Measurements from ENCODE around the gene CDK5R2. TPM values are rescaled to one million over a fixed set of nuclear protein-coding genes. Genes with fewer than 3 reads are reported as not detected.

Gene CDK5R2
- total RNA-seq, 1 experiment from 2014 or later = 1.3 TPM

DNA sequence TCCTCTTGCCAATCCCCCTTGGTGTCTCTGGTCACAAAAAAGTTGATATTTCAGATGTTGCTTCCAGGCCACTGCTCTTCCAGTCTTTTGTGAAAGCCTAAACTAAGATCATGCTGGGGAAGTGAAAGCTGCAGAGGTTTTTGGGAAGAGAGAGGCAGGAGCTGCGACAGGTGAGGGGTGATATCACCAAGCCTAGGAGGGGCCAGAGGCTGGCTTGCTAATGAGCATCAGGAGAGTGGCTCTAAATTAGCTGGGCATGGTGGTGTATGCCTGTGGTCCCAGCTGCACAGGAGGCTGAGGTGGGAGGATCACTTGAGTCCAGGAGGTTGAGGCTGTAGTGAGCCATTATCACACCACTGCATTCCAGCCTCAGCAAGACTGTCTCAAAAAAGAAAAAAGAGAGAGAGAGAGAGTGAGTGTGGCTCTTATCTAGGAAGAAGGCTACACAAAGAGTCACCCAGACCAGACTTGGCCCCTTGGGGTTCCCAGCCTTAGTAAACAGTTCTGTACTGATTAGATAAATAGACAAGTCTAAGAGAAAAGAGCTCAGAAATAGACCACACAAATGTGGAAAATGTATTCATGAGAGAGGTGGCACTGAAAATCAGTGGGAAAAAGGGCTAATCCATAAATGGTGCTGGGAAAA is 14.6 kb upstream of the CDK5R2 start:
- Histone ChIP-seq H3K4me1 (ENCODE audit: control insufficient read depth, insufficient read depth, low read length) (no peaks in the 10 kb centered on the region), H3K9me3 (ENCODE audit: control insufficient read depth, insufficient read depth, low read depth, low read length) (no peaks in the 10 kb centered on the region), H3K36me3 (ENCODE audit: control insufficient read depth, insufficient read depth, low read length) (no peaks in the 10 kb centered on the region), H3K4me3 (ENCODE audit: low read depth in 2 of 2, low read length in 2 of 2) (no peak overlapping the region), H3K27me3 (ENCODE audit: control insufficient read depth, insufficient read depth, low read length) (no peaks in the 10 kb centered on the region; the same call in 1 of the 2 replicates), H3K27ac (ENCODE audit: low read length) (no peak overlapping the region)
- no peak for DNase-seq (ENCODE audit: low read depth, low spot score)
- TF ChIP-seq, protein P1, sequence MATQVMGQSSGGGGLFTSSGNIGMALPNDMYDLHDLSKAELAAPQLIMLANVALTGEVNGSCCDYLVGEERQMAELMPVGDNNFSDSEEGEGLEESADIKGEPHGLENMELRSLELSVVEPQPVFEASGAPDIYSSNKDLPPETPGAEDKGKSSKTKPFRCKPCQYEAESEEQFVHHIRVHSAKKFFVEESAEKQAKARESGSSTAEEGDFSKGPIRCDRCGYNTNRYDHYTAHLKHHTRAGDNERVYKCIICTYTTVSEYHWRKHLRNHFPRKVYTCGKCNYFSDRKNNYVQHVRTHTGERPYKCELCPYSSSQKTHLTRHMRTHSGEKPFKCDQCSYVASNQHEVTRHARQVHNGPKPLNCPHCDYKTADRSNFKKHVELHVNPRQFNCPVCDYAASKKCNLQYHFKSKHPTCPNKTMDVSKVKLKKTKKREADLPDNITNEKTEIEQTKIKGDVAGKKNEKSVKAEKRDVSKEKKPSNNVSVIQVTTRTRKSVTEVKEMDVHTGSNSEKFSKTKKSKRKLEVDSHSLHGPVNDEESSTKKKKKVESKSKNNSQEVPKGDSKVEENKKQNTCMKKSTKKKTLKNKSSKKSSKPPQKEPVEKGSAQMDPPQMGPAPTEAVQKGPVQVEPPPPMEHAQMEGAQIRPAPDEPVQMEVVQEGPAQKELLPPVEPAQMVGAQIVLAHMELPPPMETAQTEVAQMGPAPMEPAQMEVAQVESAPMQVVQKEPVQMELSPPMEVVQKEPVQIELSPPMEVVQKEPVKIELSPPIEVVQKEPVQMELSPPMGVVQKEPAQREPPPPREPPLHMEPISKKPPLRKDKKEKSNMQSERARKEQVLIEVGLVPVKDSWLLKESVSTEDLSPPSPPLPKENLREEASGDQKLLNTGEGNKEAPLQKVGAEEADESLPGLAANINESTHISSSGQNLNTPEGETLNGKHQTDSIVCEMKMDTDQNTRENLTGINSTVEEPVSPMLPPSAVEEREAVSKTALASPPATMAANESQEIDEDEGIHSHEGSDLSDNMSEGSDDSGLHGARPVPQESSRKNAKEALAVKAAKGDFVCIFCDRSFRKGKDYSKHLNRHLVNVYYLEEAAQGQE (IDR thresholded peaks at IDR 0.05; ENCODE audit: insufficient read depth in 1 of 2, low read depth in 2 of 2, low read length in 1 of 2) = no peak
- no peak for TF ChIP-seq POLR2AphosphoS5 (IDR thresholded peaks at IDR 0.05; ENCODE audit: low read depth, low read length)
- no peak for TF ChIP-seq TCF7L2 (IDR thresholded peaks at IDR 0.05; ENCODE audit: low read depth, low read length)
- TF ChIP-seq, protein P2, sequence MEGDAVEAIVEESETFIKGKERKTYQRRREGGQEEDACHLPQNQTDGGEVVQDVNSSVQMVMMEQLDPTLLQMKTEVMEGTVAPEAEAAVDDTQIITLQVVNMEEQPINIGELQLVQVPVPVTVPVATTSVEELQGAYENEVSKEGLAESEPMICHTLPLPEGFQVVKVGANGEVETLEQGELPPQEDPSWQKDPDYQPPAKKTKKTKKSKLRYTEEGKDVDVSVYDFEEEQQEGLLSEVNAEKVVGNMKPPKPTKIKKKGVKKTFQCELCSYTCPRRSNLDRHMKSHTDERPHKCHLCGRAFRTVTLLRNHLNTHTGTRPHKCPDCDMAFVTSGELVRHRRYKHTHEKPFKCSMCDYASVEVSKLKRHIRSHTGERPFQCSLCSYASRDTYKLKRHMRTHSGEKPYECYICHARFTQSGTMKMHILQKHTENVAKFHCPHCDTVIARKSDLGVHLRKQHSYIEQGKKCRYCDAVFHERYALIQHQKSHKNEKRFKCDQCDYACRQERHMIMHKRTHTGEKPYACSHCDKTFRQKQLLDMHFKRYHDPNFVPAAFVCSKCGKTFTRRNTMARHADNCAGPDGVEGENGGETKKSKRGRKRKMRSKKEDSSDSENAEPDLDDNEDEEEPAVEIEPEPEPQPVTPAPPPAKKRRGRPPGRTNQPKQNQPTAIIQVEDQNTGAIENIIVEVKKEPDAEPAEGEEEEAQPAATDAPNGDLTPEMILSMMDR (IDR thresholded peaks at IDR 0.05) = no peak
- TF ChIP-seq SIN3A (IDR thresholded peaks at IDR 0.05; ENCODE audit: borderline replicate concordance, insufficient read depth, low read depth, low read length) = no peak
- in situ Hi-C loops (cut with HindIII; ENCODE audit: low pct_unique_long_range_greater_than_20kb, low sequenced_read_pairs) = no loop called here
- CTCF ChIA-PET = interaction anchor here (0.6 kb wide), 1 partner anchor 100 kb away, joined by 9 read pairs; no protein-coding TSS in a partner anchor
- intact Hi-C loops (cut with micrococcal nuclease; ENCODE audit: unreplicated experiment) = no loop called here
- POLR2A ChIA-PET = no interaction called here
- no TSS peak for BruUV-seq (replicated peaks)
- ATAC-seq = no peak

DNA sequence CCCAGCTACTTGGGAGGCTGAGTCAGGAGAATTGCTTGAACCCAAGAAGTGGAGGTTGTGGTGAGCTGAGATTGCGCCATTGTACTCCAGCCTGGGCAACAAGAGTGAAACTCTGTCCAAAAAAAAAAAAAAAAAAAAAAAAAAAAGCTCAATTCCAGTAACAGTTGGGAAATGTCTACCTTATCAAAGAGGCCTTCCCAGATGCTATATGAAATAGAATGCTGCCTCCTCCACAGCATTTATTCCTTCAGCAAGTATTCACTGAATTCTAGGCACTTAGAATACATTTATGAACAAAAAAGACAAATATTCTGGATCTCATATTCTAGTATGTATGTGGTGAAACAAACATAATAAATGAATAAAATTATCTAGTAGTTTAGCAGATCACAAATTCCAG is 12.8 kb upstream of the CDK5R2 start:
- no TSS peak for BruUV-seq (replicated peaks)
- Histone ChIP-seq H3K4me1 (ENCODE audit: control insufficient read depth, insufficient read depth, low read length) (no peaks in the 10 kb centered on the region), H3K27ac (ENCODE audit: low read length) (no peak overlapping the region), H3K36me3 (ENCODE audit: control insufficient read depth, insufficient read depth, low read length) (no peaks in the 10 kb centered on the region), H3K27me3 (ENCODE audit: control insufficient read depth, insufficient read depth, low read length) (no peaks in the 10 kb centered on the region; the same call in 1 of the 2 replicates), H3K4me3 (ENCODE audit: low read depth in 2 of 2, low read length in 2 of 2) (no peak overlapping the region), H3K9me3 (ENCODE audit: control insufficient read depth, insufficient read depth, low read depth, low read length) (no peaks in the 10 kb centered on the region)
- in situ Hi-C loops (cut with HindIII; ENCODE audit: low pct_unique_long_range_greater_than_20kb, low sequenced_read_pairs) (no loop called here), intact Hi-C loops (cut with micrococcal nuclease; ENCODE audit: unreplicated experiment) (no loop called here)
- ChIA-PET CTCF (interaction anchor here (1.1 kb wide), 1 partner anchor 33 kb away, joined by 5 read pairs; no protein-coding TSS in a partner anchor), POLR2A (interaction anchor here (0.6 kb wide), 1 partner anchor 420 kb away, joined by 9 read pairs; no protein-coding TSS in a partner anchor)
- TF ChIP-seq TCF7L2 (IDR thresholded peaks at IDR 0.05; ENCODE audit: low read depth, low read length) (no peak), SIN3A (IDR thresholded peaks at IDR 0.05; ENCODE audit: borderline replicate concordance, insufficient read depth, low read depth, low read length) (no peak), POLR2AphosphoS5 (IDR thresholded peaks at IDR 0.05; ENCODE audit: low read depth, low read length) (no peak)
- TF ChIP-seq, protein P2 (IDR thresholded peaks at IDR 0.05) = no peak
- TF ChIP-seq, protein P1 (IDR thresholded peaks at IDR 0.05; ENCODE audit: insufficient read depth in 1 of 2, low read depth in 2 of 2, low read length in 1 of 2) = no peak
- DNase-seq (ENCODE audit: low read depth, low spot score) = no peak
- ATAC-seq = no peak

All from Panc1 (cell line).